Measurements from ENCODE around the gene SNPH.

- TF ChIP-seq POLR2A (IDR thresholded peaks at IDR 0.05) (no peak), EP300 (IDR thresholded peaks at IDR 0.05) (no peak), POLR2AphosphoS5 (IDR thresholded peaks at IDR 0.05) (no peak)
- TF ChIP-seq, protein P1, sequence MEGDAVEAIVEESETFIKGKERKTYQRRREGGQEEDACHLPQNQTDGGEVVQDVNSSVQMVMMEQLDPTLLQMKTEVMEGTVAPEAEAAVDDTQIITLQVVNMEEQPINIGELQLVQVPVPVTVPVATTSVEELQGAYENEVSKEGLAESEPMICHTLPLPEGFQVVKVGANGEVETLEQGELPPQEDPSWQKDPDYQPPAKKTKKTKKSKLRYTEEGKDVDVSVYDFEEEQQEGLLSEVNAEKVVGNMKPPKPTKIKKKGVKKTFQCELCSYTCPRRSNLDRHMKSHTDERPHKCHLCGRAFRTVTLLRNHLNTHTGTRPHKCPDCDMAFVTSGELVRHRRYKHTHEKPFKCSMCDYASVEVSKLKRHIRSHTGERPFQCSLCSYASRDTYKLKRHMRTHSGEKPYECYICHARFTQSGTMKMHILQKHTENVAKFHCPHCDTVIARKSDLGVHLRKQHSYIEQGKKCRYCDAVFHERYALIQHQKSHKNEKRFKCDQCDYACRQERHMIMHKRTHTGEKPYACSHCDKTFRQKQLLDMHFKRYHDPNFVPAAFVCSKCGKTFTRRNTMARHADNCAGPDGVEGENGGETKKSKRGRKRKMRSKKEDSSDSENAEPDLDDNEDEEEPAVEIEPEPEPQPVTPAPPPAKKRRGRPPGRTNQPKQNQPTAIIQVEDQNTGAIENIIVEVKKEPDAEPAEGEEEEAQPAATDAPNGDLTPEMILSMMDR (IDR thresholded peaks at IDR 0.05) = no peak
Measured at GRCh38 chr20:1282966-1283365, 16.9 kb downstream of the SNPH start.
